KMS-11 (cell line): ENCODE data around the gene FLACC1.

Experiments
- H2AFZ ChIP-seq: fragments of 200-600 bp; sonication (generic); 2 replicates; pipeline ENCODE4 v1.6.1; 2016; ENCODE audit warnings: antibody characterized with exemption, mixed run types, low read depth
- H3K27ac ChIP-seq: fragments of 200-600 bp; sonication (generic); 2 replicates; pipeline ENCODE4 v1.6.1; 2016; ENCODE audit warnings: mild to moderate bottlenecking, mixed run types
- H3K27me3 ChIP-seq: fragments of 200-600 bp; sonication (generic); 2 replicates; pipeline ENCODE4 v1.6.1; 2017; ENCODE audit warnings: mild to moderate bottlenecking, low read depth, mixed run types, moderate library complexity; ENCODE audit not compliant: insufficient read depth
- H3K36me3 ChIP-seq: fragments of 200-600 bp; sonication (generic); 2 replicates; pipeline ENCODE4 v1.6.1; 2017; ENCODE audit warnings: mild to moderate bottlenecking, mixed run types; ENCODE audit not compliant: insufficient read depth
- H3K4me1 ChIP-seq: fragments of 200-600 bp; sonication (generic); 2 replicates; pipeline ENCODE4 v1.6.1; 2016; ENCODE audit warnings: mild to moderate bottlenecking, low read depth, mixed run types; ENCODE audit not compliant: poor library complexity, severe bottlenecking
- H3K4me2 ChIP-seq: fragments of 200-600 bp; sonication (generic); 2 replicates; pipeline ENCODE4 v1.7.0; 2016; ENCODE audit warnings: mild to moderate bottlenecking, mixed run types
- H3K4me3 ChIP-seq: fragments of 200-600 bp; sonication (generic); IDR thresholded peaks from 2 replicates; pipeline ENCODE4 v1.6.1; 2017; ENCODE audit warnings: low read depth, low read length, mixed read lengths; ENCODE audit not compliant: insufficient read depth
- H3K79me2 ChIP-seq: fragments of 200-600 bp; sonication (generic); 2 replicates; pipeline ENCODE4 v1.6.1; 2016; ENCODE audit warnings: low read depth, mixed run types; ENCODE audit not compliant: insufficient read depth
- H3K9ac ChIP-seq: fragments of 200-600 bp; sonication (generic); 2 replicates; pipeline ENCODE4 v1.6.1; 2016; ENCODE audit warnings: mild to moderate bottlenecking, mixed run types
- H4K20me1 ChIP-seq: fragments of 200-600 bp; sonication (generic); 2 replicates; pipeline ENCODE4 v1.6.1; 2016; ENCODE audit warnings: mild to moderate bottlenecking, mixed run types; ENCODE audit not compliant: insufficient read depth
- TF ChIP-seq, protein P1 (sequence below): fragments of 200-600 bp; sonication (generic); conservative IDR thresholded peaks from 2 replicates; pipeline ENCODE4 v1.6.1; 2017; ENCODE audit warnings: low read depth, mild to moderate bottlenecking, antibody characterized with exemption, low read length, moderate library complexity, mixed read lengths

FLACC1 gene

GRCh38 chr2:201347138-201347537 is 10.0 kb downstream of the FLACC1 start:
- no peaks in the 10 kb centered on the region for H3K79me2 ChIP-seq
- no peak overlapping the region for H3K27ac ChIP-seq
- no peaks in the 10 kb centered on the region for H4K20me1 ChIP-seq
- H2AFZ ChIP-seq = no peak overlapping the region
- no peak overlapping the region for H3K4me3 ChIP-seq
- no peaks in the 10 kb centered on the region for H3K27me3 ChIP-seq
- H3K9ac ChIP-seq = no peak overlapping the region
- H3K4me2 ChIP-seq = no peak overlapping the region
- TF ChIP-seq, protein P1, sequence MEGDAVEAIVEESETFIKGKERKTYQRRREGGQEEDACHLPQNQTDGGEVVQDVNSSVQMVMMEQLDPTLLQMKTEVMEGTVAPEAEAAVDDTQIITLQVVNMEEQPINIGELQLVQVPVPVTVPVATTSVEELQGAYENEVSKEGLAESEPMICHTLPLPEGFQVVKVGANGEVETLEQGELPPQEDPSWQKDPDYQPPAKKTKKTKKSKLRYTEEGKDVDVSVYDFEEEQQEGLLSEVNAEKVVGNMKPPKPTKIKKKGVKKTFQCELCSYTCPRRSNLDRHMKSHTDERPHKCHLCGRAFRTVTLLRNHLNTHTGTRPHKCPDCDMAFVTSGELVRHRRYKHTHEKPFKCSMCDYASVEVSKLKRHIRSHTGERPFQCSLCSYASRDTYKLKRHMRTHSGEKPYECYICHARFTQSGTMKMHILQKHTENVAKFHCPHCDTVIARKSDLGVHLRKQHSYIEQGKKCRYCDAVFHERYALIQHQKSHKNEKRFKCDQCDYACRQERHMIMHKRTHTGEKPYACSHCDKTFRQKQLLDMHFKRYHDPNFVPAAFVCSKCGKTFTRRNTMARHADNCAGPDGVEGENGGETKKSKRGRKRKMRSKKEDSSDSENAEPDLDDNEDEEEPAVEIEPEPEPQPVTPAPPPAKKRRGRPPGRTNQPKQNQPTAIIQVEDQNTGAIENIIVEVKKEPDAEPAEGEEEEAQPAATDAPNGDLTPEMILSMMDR = no peak
- H3K36me3 ChIP-seq = no peaks in the 10 kb centered on the region
- peaks cover 38% of the 10 kb centered on the region for H3K4me1 ChIP-seq

DNA sequence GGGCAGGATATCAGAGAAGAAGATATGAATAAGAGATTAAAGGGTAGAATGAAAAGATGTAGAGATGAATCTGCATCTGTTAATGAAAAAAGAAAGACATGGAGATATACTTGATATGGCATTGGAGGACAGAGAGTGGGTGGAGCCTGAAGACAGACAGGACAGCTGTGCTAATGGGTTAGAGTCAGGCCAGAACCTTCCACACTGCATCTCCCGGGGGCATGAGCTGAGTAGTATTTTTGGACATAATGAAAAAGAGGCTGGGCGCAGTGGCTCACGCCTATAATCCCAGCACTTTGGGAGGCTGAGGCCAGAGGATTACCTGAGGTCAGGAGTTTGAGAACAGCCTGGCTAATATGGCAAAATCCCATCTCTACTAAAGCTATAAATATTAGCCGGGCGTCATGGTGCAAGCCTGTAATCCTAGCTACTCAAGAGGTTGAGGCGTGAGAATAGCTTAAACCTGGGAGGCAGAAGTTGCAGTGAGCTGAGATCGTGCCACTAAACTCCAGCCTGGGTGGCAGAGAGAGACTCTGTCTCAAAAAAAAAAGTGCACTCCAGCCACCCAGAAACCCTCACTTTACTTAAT is 11.4 kb downstream of the FLACC1 start:
- TF ChIP-seq, protein P1 = no peak
- H3K27ac ChIP-seq = no peak overlapping the region
- H2AFZ ChIP-seq = no peak overlapping the region
- no peak overlapping the region for H3K9ac ChIP-seq
- H3K27me3 ChIP-seq = no peaks in the 10 kb centered on the region
- H3K4me1 ChIP-seq = peaks cover 44% of the 10 kb centered on the region
- no peaks in the 10 kb centered on the region for H3K36me3 ChIP-seq
- H4K20me1 ChIP-seq = no peaks in the 10 kb centered on the region
- H3K79me2 ChIP-seq = no peaks in the 10 kb centered on the region
- H3K4me2 ChIP-seq = peak overlapping the region; percentile 43; the same call in 1 of the 2 replicates
- H3K4me3 ChIP-seq = no peak overlapping the region

- no peak overlapping the region for H3K4me3 ChIP-seq
- peak overlapping the region; percentile 67 for H3K27ac ChIP-seq
- no peak overlapping the region for H3K9ac ChIP-seq
- H3K4me2 ChIP-seq = peak overlapping the region; percentile 43
- H4K20me1 ChIP-seq = no peaks in the 10 kb centered on the region
- H2AFZ ChIP-seq = no peak overlapping the region; the same call in 1 of the 2 replicates
- no peaks in the 10 kb centered on the region for H3K79me2 ChIP-seq
- TF ChIP-seq, protein P1 = no peak
- no peaks in the 10 kb centered on the region for H3K27me3 ChIP-seq
- H3K36me3 ChIP-seq = no peaks in the 10 kb centered on the region
- H3K4me1 ChIP-seq = peaks cover 48% of the 10 kb centered on the region
Measured at GRCh38 chr2:201344663-201345366, 12.3 kb downstream of the FLACC1 start.

GRCh38 chr2:201343559-201343958 is 13.6 kb downstream of the FLACC1 start:
- H3K79me2 ChIP-seq = no peaks in the 10 kb centered on the region
- no peaks in the 10 kb centered on the region for H3K36me3 ChIP-seq
- H3K4me1 ChIP-seq = peaks cover 54% of the 10 kb centered on the region
- TF ChIP-seq, protein P1 = no peak
- no peaks in the 10 kb centered on the region for H3K27me3 ChIP-seq
- no peak overlapping the region for H3K9ac ChIP-seq
- no peak overlapping the region for H3K4me3 ChIP-seq
- H3K4me2 ChIP-seq = peak overlapping the region; percentile 43
- H4K20me1 ChIP-seq = no peaks in the 10 kb centered on the region
- peak overlapping the region; percentile 67 for H3K27ac ChIP-seq
- H2AFZ ChIP-seq = peak overlapping the region; percentile 15; the same call in 1 of the 2 replicates
